Stimulated activated naive CD4-positive, alpha-beta T cell (primary cell): ENCODE measurements around the gene AXDND1.
"Not testable (repeated sequence)": the region's sequence is repeated elsewhere in the genome, so short reads cannot be mapped to it uniquely, and the experiment has no call there.

ENCODE experiments used
- DNase-seq, 6 experiments: peaks; one replicate each; lab custom pipeline; 2025; lab: John Stamatoyannopoulos, UW

The AXDND1 gene

GRCh38 chr1:179365342-179366092 is at the start of gene AXDND1:
Gene AXDND1 (plus strand): TSS chr1:179365971. CDS start chr1:179366510, 539 bp downstream.
- DNase-seq: peak; percentile 85 to 96 (median 90)

- no peak for DNase-seq
These were observed 47.3 kb upstream of the AXDND1 start for GRCh38 chr1:179318491-179318890.

- DNase-seq: no peak
These were observed 44.1 kb upstream of the AXDND1 start for GRCh38 chr1:179321533-179322216.

- DNase-seq: no peak
These were observed 43.2 kb upstream of the AXDND1 start for GRCh38 chr1:179322557-179322956.

- no peak for DNase-seq
These were observed 42.3 kb upstream of the AXDND1 start for GRCh38 chr1:179323436-179323835.

- no peak for DNase-seq
These were observed 39.9 kb upstream of the AXDND1 start for GRCh38 chr1:179325836-179326235.

GRCh38 chr1:179326746-179327145 is 39.0 kb upstream of the AXDND1 start:
- no peak for DNase-seq

- DNase-seq: no peak
These were observed 38.6 kb upstream of the AXDND1 start for GRCh38 chr1:179327196-179327595.

- DNase-seq: no peak
These were observed 38.1 kb upstream of the AXDND1 start for GRCh38 chr1:179327679-179328078.

GRCh38 chr1:179329862-179330261 is 35.9 kb upstream of the AXDND1 start:
- no peak for DNase-seq

- no peak for DNase-seq
These were observed 31.3 kb upstream of the AXDND1 start for GRCh38 chr1:179334440-179334839.

- no peak for DNase-seq
These were observed 28.5 kb upstream of the AXDND1 start for GRCh38 chr1:179337288-179337687.

- DNase-seq: no peak
These were observed 27.7 kb upstream of the AXDND1 start for GRCh38 chr1:179337942-179338560.

- no peak for DNase-seq
These were observed 24.9 kb upstream of the AXDND1 start for GRCh38 chr1:179340918-179341317.

GRCh38 chr1:179341943-179342547 is 23.7 kb upstream of the AXDND1 start:
- DNase-seq: no peak

GRCh38 chr1:179342740-179343404 is 22.9 kb upstream of the AXDND1 start:
- DNase-seq: no peak

GRCh38 chr1:179351281-179351680 is 14.5 kb upstream of the AXDND1 start:
- no peak for DNase-seq

GRCh38 chr1:179352236-179352635 is 13.5 kb upstream of the AXDND1 start:
- DNase-seq: no peak

- DNase-seq: no peak
These were observed 12.2 kb upstream of the AXDND1 start for GRCh38 chr1:179353546-179353945.

- not testable (repeated sequence) for DNase-seq
These were observed 4.1 kb upstream of the AXDND1 start for GRCh38 chr1:179361631-179362030.

GRCh38 chr1:179366093-179366800 is 476 bp downstream of the AXDND1 start:
- DNase-seq: peak in 1 of 6 experiments; percentile 21
